ENCODE results near the gene PLEKHA1. TPM values are rescaled to one million over a fixed set of nuclear protein-coding genes. Genes with fewer than 3 reads are reported as not detected.
A peak's percentile ranks its signal among the peaks of the same experiment; 100 is the strongest.

PLEKHA1 gene
- total RNA-seq, 2 donors from 2014 or later, result 28.9 to 31.6 TPM

- DNase-seq (ENCODE audit: low spot score), result peak; percentile 57
- no peaks in the 10 kb centered on the region for H3K9me3 ChIP-seq
- TF ChIP-seq CTCF (IDR thresholded peaks at IDR 0.05), result no peak
- H3K27me3 ChIP-seq, result no peaks in the 10 kb centered on the region
- H3K36me3 ChIP-seq, result no peaks in the 10 kb centered on the region
- no peak overlapping the region for H3K4me3 ChIP-seq
- H3K4me1 ChIP-seq, result no peaks in the 10 kb centered on the region
- no peak overlapping the region for H3K27ac ChIP-seq
Observed at GRCh38 chr10:122363722-122364463, 10.6 kb upstream of the PLEKHA1 start.

- DNase-seq (ENCODE audit: low spot score), result no peak
- no peak for TF ChIP-seq CTCF (IDR thresholded peaks at IDR 0.05)
- Histone ChIP-seq H3K27ac (no peak overlapping the region), H3K9me3 (no peaks in the 10 kb centered on the region), H3K27me3 (no peaks in the 10 kb centered on the region), H3K4me1 (peaks cover 0 to 23% of the 10 kb centered on the region in 2 donors), H3K36me3 (no peaks in the 10 kb centered on the region), H3K4me3 (no peak overlapping the region)
Observed at GRCh38 chr10:122368502-122369254, 5.8 kb upstream of the PLEKHA1 start.

DNA sequence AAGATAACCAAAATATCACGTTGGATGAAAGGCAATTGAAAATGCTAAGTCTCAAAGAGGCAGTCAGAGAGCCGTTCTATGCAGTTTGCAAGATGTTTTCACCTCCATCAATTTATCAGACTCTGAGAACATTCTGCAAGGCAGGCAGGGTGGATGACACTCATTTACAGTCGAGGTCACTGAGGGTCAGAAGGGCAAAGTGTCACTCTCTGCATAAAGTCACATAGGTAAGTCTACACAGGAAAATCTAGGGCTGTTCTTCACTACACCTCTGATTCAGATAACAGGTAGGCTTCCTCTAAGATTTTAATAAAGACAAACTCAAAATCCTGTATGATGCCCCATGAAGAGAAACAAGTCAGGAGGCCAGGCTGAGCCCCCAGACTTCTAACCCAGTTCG lies 1.4 kb upstream of the PLEKHA1 start:
- Histone ChIP-seq H3K36me3 (no peaks in the 10 kb centered on the region), H3K27ac (peak overlapping the region; percentile 98 to 99), H3K4me3 (no peak overlapping the region), H3K27me3 (no peaks in the 10 kb centered on the region), H3K9me3 (no peaks in the 10 kb centered on the region), H3K4me1 (peaks cover 0 to 44% of the 10 kb centered on the region in 2 donors)
- DNase-seq (ENCODE audit: low spot score), result no peak
- no peak for TF ChIP-seq CTCF (IDR thresholded peaks at IDR 0.05)

- no peaks in the 10 kb centered on the region for H3K36me3 ChIP-seq
- H3K4me1 ChIP-seq, result peaks cover 0 to 50% of the 10 kb centered on the region in 2 donors
- no peak for DNase-seq (ENCODE audit: low spot score)
- H3K9me3 ChIP-seq, result no peaks in the 10 kb centered on the region
- no peak for TF ChIP-seq CTCF (IDR thresholded peaks at IDR 0.05)
- H3K27ac ChIP-seq, result peak overlapping the region; percentile 98 to 99
- peak overlapping the region; percentile 41 to 94 for H3K4me3 ChIP-seq
- H3K27me3 ChIP-seq, result no peaks in the 10 kb centered on the region
Observed at GRCh38 chr10:122373721-122374120, 787 bp upstream of the PLEKHA1 start.

- H3K9me3 ChIP-seq, result no peaks in the 10 kb centered on the region
- H3K36me3 ChIP-seq, result no peaks in the 10 kb centered on the region
- peak overlapping the region; percentile 88 to 94 for H3K4me3 ChIP-seq
- no peaks in the 10 kb centered on the region for H3K27me3 ChIP-seq
- H3K27ac ChIP-seq, result peak overlapping the region; percentile 98 to 99
- no peak for TF ChIP-seq CTCF (IDR thresholded peaks at IDR 0.05)
- DNase-seq (ENCODE audit: low spot score), result no peak
- peaks cover 0 to 57% of the 10 kb centered on the region in 2 donors for H3K4me1 ChIP-seq
Observed at GRCh38 chr10:122374859-122375678, 561 bp downstream of the PLEKHA1 start.
